CD4-positive, alpha-beta T cell treated with Interleukin-4 for 1 hour (primary cell): Measurements from ENCODE around the gene CTXND2.
"Not testable (repeated sequence)": the region's sequence is repeated elsewhere in the genome, so short reads cannot be mapped to it uniquely, and the experiment has no call there.

Source experiments
- DNase-seq, 2 donors: peaks; one replicate each; pipeline ENCODE4 v3.0.0-alpha.2; 2020 to 2022

Gene CTXND2

GRCh38 chr1:150887018-150887417, at the start of gene CTXND2:
TSS of gene CTXND2 (plus strand) at chr1:150887136. CDS start at chr1:150912315, 25,179 bp downstream.
- no peak for DNase-seq

DNA sequence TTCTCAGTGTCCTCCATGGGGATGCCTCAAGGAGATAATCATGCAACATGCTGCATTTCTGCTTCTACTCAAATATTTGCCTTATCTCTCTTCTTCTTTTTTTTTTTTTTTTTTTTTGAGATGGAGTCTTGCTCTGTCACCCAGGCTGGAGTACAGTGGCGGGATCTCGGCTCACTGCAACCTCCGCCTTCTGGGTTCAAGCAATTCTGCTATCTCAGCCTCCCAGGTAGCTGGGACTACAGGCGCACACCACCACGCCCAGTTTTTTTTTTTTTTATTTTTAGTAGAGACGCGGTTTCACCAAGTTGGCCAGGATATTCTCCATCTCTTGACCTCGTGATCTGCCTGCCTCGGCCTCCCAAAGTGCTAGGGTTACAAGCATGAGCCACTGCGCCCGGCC, 46.1 kb upstream of the CTXND2 start:
- not testable (repeated sequence) for DNase-seq

DNA sequence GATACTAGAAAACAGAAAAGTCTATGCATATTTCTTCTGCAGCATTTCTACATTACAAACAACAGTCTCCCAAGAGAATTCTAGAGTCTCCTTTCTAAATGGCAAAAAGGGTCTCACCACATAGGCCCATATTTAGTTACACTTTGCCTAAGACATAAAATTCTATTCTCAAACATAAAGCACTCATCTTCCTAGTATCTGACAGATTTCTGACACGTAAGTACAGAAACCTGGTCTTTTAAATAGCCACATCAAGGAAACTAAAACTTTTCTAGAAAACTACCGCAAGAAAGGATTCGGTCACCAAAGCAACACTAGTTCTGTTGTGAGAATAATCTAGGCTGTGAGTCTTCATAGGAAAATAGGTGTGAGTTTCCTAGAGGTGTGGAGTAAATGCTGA, 45.3 kb upstream of the CTXND2 start:
- DNase-seq, result peak in 1 of 2 donors; percentile 66

- DNase-seq, result no peak
Observed at GRCh38 chr1:150842343-150842742, 44.6 kb upstream of the CTXND2 start.

DNA sequence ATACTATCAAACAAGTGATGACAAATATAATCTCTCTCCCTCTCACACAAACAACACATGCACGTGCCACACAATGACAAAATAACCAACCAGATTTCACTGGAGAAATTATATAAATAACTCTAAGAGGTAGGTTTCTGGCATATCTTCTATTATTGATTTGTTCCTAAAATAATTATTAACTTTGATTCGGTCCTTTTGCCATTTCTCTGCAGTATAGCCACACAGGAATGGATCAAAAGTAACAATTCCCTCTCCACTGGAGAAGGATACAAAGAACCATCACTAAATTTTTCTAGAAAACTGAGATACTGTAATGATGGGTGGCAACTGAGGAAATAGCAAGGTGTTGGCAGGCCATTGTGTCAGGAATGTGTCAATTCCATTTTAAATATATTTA, 44.0 kb upstream of the CTXND2 start:
- DNase-seq, result no peak

- DNase-seq, result no peak
Observed at GRCh38 chr1:150843474-150843873, 43.5 kb upstream of the CTXND2 start.

- DNase-seq, result no peak
Observed at GRCh38 chr1:150846473-150847146, 40.3 kb upstream of the CTXND2 start.

GRCh38 chr1:150850801-150851362, 36.1 kb upstream of the CTXND2 start:
- not testable (repeated sequence) for DNase-seq

GRCh38 chr1:150852734-150853133, 34.2 kb upstream of the CTXND2 start:
- DNase-seq, result not testable (repeated sequence)

GRCh38 chr1:150863724-150864123, 23.2 kb upstream of the CTXND2 start:
- no peak for DNase-seq

DNA sequence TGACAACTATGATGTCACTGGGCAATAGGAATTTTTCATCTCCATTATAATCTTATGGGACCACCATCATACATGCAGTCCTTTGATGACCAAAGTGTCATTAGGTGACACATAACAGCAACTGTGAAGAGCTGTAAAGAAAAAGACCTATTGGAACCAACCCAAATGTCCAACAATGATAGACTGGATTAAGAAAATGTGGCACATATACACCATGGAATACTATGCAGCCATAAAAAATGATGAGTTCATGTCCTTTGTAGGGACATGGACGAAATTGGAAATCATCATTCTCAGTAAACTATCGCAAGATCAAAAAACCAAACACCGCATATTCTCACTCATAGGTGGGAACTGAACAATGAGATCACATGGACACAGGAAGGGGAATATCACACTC, 22.7 kb upstream of the CTXND2 start:
- not testable (repeated sequence) for DNase-seq

- peak in 1 of 2 donors; percentile 14 for DNase-seq
Observed at GRCh38 chr1:150869683-150870082, 17.3 kb upstream of the CTXND2 start.

- DNase-seq, result no peak
Observed at GRCh38 chr1:150872572-150872971, 14.4 kb upstream of the CTXND2 start.

DNA sequence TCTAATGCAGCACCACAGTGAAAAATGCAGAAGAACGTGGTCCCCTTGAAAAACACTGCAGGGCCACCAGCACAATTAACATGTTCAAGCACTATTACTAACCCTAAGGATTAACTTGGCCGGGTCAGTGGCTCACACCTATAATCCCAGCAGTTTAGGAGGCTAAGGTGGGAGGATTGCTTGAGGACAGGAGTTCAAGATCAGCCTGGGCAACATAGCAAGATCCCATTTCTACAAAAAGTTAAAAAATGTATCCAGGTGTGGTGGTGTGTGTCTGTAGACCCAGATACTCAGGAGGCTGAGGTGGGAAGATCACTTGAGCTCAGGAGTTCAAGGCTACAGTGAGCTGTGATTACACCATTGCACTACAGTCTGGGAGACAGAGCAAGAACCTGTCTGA, 13.4 kb upstream of the CTXND2 start:
- no peak for DNase-seq

DNA sequence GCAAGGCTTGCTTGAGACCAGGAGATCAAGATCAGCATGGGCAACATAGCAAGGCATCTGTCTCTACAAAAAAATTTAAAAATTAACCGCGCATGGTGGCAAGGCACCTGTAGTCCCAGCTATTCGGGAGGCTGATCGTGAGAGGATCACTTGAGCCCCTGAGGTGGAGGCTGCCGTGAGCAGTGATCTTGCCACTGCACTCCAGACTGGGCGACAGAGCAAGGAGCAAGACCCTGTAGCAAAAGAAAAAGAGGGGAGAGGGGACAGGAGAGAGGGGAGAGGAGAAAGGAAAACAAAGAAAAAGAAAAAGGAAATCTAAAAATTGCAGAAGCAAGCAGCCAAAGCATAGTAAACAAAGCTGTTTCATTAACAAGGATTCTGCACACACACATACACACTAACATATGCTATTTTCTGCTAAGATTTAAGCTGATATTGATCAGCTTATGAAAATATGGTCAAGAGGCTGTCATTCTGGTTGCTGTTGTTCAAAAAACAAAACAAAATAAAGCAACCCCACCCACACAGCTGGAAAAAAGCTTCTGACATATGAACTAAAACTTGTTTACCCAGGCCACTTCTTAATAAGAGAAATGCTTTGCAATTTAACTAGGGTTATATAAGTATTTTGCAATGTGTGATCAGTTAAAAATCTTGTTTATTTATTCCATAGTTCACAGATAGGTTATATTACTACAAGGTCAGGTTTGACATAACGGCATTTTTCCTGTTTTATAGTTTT, 12.3 kb upstream of the CTXND2 start:
- peak in 1 of 2 donors; percentile 34 for DNase-seq

DNA sequence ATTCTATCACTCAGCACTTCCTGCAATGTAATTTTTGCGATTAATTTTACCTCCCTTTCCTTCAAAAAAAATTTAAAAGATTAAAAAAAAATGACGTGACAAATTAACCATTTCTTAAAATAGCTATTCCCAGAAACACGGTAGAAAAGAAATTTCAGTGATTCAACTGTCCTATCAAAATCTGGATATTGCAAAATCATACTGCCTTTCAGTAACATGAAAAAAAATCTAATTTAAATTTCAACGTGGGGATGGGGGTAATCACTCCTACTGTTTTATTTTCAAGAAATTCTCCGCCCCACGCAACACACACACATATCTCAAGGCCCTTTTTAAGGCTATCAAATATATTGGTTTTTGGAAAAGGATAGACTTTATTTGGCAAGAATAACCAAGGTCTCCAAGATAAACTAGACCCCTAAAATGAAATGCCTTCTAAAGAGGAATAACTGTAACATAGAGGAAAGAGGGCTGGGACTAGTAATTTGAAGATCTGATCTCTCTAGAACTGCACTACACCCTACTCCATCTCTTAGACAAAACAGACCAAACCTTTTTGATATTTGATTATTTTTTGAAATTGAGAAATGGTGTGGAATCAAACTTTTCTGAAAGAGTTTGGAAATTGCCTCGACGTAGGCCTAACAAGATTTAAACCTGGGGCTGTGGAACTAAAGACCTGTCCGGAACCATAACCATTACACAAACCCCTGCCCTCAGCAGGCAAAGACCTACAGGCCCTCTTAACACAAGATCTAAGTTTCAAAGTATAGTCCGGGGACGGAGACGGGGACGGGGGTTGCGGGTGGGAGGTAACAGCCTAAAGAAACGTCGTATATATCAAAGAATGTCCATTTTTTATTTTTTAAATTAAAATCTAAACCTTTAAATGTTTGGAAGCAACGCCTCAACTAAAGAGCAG, 11.5 kb upstream of the CTXND2 start:
- DNase-seq, result peak in 1 of 2 donors; percentile 13

GRCh38 chr1:150876119-150876454, 10.8 kb upstream of the CTXND2 start:
- no peak for DNase-seq

GRCh38 chr1:150878931-150879330, 8.0 kb upstream of the CTXND2 start:
- DNase-seq, result not testable (repeated sequence)

- no peak for DNase-seq
Observed at GRCh38 chr1:150881331-150882070, 5.4 kb upstream of the CTXND2 start.

DNA sequence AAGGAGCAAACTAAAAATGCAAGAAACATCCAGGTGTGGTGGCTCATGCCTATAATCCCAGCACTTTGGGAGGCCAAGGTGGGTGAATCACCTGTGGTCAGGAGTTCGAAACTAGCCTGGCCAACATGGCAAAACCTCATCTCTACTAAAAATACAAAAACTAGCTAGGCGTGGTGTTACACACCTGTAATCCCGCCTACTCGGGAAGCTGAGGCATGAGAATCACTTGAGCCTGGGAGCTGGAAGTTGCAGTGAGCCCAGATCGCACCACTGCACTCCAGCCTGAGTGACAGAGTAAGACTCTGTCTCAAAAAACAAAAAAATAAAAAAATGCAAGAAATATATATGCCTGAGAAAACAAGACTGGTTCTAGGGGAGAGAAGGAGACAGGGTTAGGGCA, 3.8 kb upstream of the CTXND2 start:
- DNase-seq, result not testable (repeated sequence)

DNA sequence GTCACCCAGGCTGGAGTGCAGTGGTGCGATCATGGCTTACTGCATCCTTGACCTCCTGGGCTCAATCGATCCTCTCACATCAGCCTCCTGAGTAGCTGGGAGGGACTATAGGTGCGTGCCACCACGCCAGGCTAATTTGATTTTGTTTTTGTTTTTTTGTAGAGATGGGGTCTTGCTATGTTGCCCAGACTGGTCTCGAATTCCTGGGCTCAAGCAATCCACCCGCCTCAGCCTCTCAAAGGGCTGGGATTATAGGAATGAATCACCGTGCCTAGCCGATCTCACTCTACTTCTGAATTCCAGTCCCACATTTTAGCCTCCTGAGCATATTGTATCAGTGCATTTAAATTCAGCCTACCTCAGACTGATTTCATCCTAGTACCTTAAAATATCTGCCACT, 1.8 kb downstream of the CTXND2 start:
- no peak for DNase-seq

DNA sequence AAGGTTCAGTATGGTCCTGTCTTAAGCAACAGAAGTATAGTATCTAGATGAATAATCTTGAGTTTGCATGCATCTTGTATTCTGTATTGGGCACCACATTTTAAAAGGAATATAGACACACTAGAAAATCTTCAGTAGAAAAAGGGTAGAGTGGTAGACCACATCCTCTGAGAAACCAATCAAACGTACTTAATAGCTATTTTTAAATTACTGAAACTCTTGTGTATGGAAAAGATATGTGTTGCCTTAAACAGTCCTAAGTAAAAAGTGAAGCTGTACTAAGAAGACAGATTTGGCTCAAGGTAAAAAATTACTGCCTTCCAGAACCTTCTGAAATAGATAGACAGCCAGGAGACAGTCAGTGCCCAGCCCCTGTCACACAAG, 3.1 kb downstream of the CTXND2 start:
- peak in 1 of 2 donors; percentile 27 for DNase-seq
